H1 (cell line): Measurements from ENCODE around the gene TCEA3. TPM values are rescaled to one million over a fixed set of nuclear protein-coding genes. Genes with fewer than 3 reads are reported as not detected.

Experiments used
- CTCF ChIA-PET: fragments of 300-600 bp; sonication (Branson Sonifier 250); formaldehyde crosslinking; loops from one replicate; lab custom pipeline; 2021; ENCODE audit not compliant: partially characterized antibody; lab: Charles Lee
- POLR2A ChIA-PET: fragments of 300-600 bp; sonication (Branson Sonifier 250); formaldehyde crosslinking; loops from one replicate; lab custom pipeline; 2021; ENCODE audit warnings: inconsistent platforms; ENCODE audit not compliant: partially characterized antibody; lab: Charles Lee
- DNase-seq, 2 experiments: peaks; one replicate each; pipeline versions ENCODE4 v3.0.0 to v3.0.0-alpha.2; 2010 to 2022; ENCODE audit warnings: low spot score in 2 of 2, low read depth in 1 of 2, mixed read lengths in 1 of 2
- FAIRE-seq: peaks from 2 replicates; lab custom pipeline; 2011; peaks lifted over from hg19 to GRCh38; lab: Jason Lieb, UNC
- H2AFZ ChIP-seq: 2 replicates; pipeline ENCODE4 v1.8.1; 2012; ENCODE audit warnings: low read length, inconsistent platforms
- H2AK5ac ChIP-seq: 2 replicates; pipeline ENCODE4 v1.6.1; 2013; ENCODE audit warnings: low read depth, low read length
- H2BK120ac ChIP-seq: replicated peaks from 2 replicates; pipeline ENCODE3; 2013; ENCODE audit warnings: low read depth, low read length, inconsistent platforms
- H2BK12ac ChIP-seq: 2 replicates; pipeline ENCODE4 v1.6.1; 2013; ENCODE audit warnings: low read depth, low read length
- H2BK15ac ChIP-seq: 2 replicates; pipeline ENCODE4 v1.6.1; 2013; ENCODE audit warnings: low read length
- H2BK20ac ChIP-seq: 2 replicates; pipeline ENCODE4 v1.6.1; 2013; ENCODE audit warnings: low read length
- H2BK5ac ChIP-seq: 2 replicates; pipeline ENCODE4 v1.6.1; 2013; ENCODE audit warnings: low read depth, low read length
- H3K14ac ChIP-seq: 2 replicates; pipeline ENCODE4 v1.6.1; 2013; ENCODE audit warnings: inconsistent platforms; ENCODE audit not compliant: insufficient read length
- H3K18ac ChIP-seq: 2 replicates; pipeline ENCODE4 v1.6.1; 2013; ENCODE audit warnings: low read length; ENCODE audit errors: extremely low read depth
- H3K23ac ChIP-seq: 2 replicates; pipeline ENCODE4 v1.6.1; 2013; ENCODE audit warnings: inconsistent platforms; ENCODE audit not compliant: insufficient read length
- H3K23me2 ChIP-seq: 2 replicates; pipeline ENCODE4 v1.6.1; 2013; ENCODE audit warnings: low read depth, low read length
- H3K27ac ChIP-seq: 2 replicates; pipeline ENCODE4 v1.6.1; 2011; ENCODE audit warnings: low read depth, low read length, inconsistent platforms
- H3K27me3 ChIP-seq, 4 experiments: replicated peaks in 1 of 4; 1 replicate in 1 of 4; 2 replicates in 3 of 4; pipeline versions ENCODE4 v1.6.1 to v1.8.1; 2011 to 2013; ENCODE audit warnings: low read length in 3 of 4, mild to moderate bottlenecking in 3 of 4, inconsistent platforms in 2 of 4, mixed read lengths in 2 of 4, moderate library complexity in 1 of 4; ENCODE audit not compliant: control insufficient read depth in 3 of 4, insufficient read depth in 3 of 4; ENCODE audit errors: extremely low read depth in 1 of 4
- H3K36me3 ChIP-seq, 4 experiments: 2 replicates each; pipeline versions ENCODE4 v1.6.1 to v1.8.1; 2011 to 2013; ENCODE audit warnings: mild to moderate bottlenecking in 4 of 4, low read length in 3 of 4, moderate library complexity in 2 of 4, control low read depth in 1 of 4, inconsistent platforms in 1 of 4; ENCODE audit not compliant: insufficient read depth in 4 of 4, control insufficient read depth in 2 of 4
- H3K4ac ChIP-seq: replicated peaks from 2 replicates; pipeline ENCODE3; 2013; ENCODE audit warnings: low read length, low read depth, mixed read lengths, inconsistent platforms; ENCODE audit not compliant: insufficient read length
- H3K4me1 ChIP-seq, 4 experiments: replicated peaks in 1 of 4; 1 replicate in 1 of 4; 2 replicates in 3 of 4; pipeline versions ENCODE4 v1.6.1 to v1.8.1; 2011 to 2013; ENCODE audit warnings: low read length in 3 of 4, inconsistent platforms in 2 of 4, mixed read lengths in 1 of 4; ENCODE audit not compliant: insufficient read depth in 4 of 4, control insufficient read depth in 3 of 4
- H3K4me2 ChIP-seq, 2 experiments: 2 replicates each; pipeline versions ENCODE4 v1.6.1 to v1.8.1; 2011 to 2013; ENCODE audit warnings: low read depth in 2 of 2, low read length in 2 of 2, control low read depth in 1 of 2, inconsistent platforms in 1 of 2, mild to moderate bottlenecking in 1 of 2; ENCODE audit not compliant: insufficient read depth in 1 of 2
- H3K4me3 ChIP-seq, 4 experiments: fragments of 200-600, 300-600 bp in 1 of 4; sonication (generic), shearing (Covaris generic), sonication (Bioruptor Twin) in 1 of 4; 2 replicates each; pipeline versions ENCODE4 v1.5.1 to v1.8.1; 2011 to 2016; ENCODE audit warnings: low read length in 4 of 4, low read depth in 3 of 4, control low read depth in 2 of 4, inconsistent platforms in 2 of 4, mild to moderate bottlenecking in 2 of 4, mixed read lengths in 1 of 4, moderate library complexity in 1 of 4; ENCODE audit not compliant: insufficient read depth in 2 of 4; ENCODE audit errors: extremely low read depth in 1 of 4
- H3K56ac ChIP-seq: replicated peaks from 2 replicates; pipeline ENCODE3; 2013; ENCODE audit warnings: low read depth, mild to moderate bottlenecking, mixed read lengths, low read length, inconsistent platforms; ENCODE audit not compliant: insufficient read length
- H3K79me1 ChIP-seq: 2 replicates; pipeline ENCODE4 v1.6.1; 2013; ENCODE audit warnings: low read depth, low read length, control low read depth
- H3K79me2 ChIP-seq, 2 experiments: 2 replicates each; pipeline versions ENCODE4 v1.6.1 to v1.8.1; 2012 to 2013; ENCODE audit warnings: low read length in 2 of 2, mild to moderate bottlenecking in 2 of 2, inconsistent platforms in 1 of 2; ENCODE audit not compliant: insufficient read depth in 2 of 2, control insufficient read depth in 1 of 2
- H3K9ac ChIP-seq, 4 experiments: replicated peaks in 1 of 4; 1 replicate in 1 of 4; 2 replicates in 3 of 4; pipeline versions ENCODE4 v1.6.1 to v1.8.1; 2011 to 2013; ENCODE audit warnings: low read depth in 3 of 4, low read length in 3 of 4, control low read depth in 2 of 4, mild to moderate bottlenecking in 2 of 4, moderate library complexity in 2 of 4, inconsistent platforms in 1 of 4; ENCODE audit errors: extremely low read depth in 1 of 4
- H3K9me3 ChIP-seq, 2 experiments: 2 replicates each; pipeline versions ENCODE4 v1.6.1 to v1.8.1; 2012 to 2013; ENCODE audit warnings: mild to moderate bottlenecking in 2 of 2, moderate library complexity in 2 of 2, control low read depth in 1 of 2, inconsistent platforms in 1 of 2, low read depth in 1 of 2, low read length in 1 of 2, mixed read lengths in 1 of 2; ENCODE audit not compliant: insufficient read depth in 2 of 2
- H4K20me1 ChIP-seq, 2 experiments: replicated peaks in 1 of 2; 2 replicates each; pipeline versions ENCODE3 to v1.8.1; 2011 to 2013; ENCODE audit warnings: inconsistent platforms in 2 of 2, low read length in 2 of 2, mild to moderate bottlenecking in 1 of 2; ENCODE audit not compliant: insufficient read depth in 2 of 2, control insufficient read depth in 1 of 2
- H4K5ac ChIP-seq: 2 replicates; pipeline ENCODE4 v1.6.1; 2013; ENCODE audit warnings: low read length, low read depth, mixed read lengths, inconsistent platforms; ENCODE audit not compliant: insufficient read length
- H4K8ac ChIP-seq: 2 replicates; pipeline ENCODE4 v1.8.0; 2013; ENCODE audit warnings: mild to moderate bottlenecking, moderate library complexity, low read length, inconsistent platforms; ENCODE audit not compliant: insufficient read depth; ENCODE audit errors: extremely low read depth
- H4K91ac ChIP-seq: replicated peaks from 2 replicates; pipeline ENCODE3; 2013; ENCODE audit warnings: low read length, mixed read lengths, inconsistent platforms; ENCODE audit not compliant: insufficient read length
- EP300 ChIP-seq, 2 experiments: IDR thresholded peaks; 1 replicate in 1 of 2; 2 replicates in 1 of 2; pipeline ENCODE4 v1.6.1; 2011 to 2012; ENCODE audit warnings: low read depth in 2 of 2, low read length in 2 of 2, mild to moderate bottlenecking in 2 of 2, borderline replicate concordance in 1 of 2, inconsistent platforms in 1 of 2, moderate library complexity in 1 of 2
- GABPA ChIP-seq: IDR thresholded peaks from 2 replicates; pipeline ENCODE4 v1.6.1; 2011; ENCODE audit warnings: mild to moderate bottlenecking, low read length, moderate library complexity, borderline replicate concordance; ENCODE audit not compliant: insufficient read depth
- KDM1A ChIP-seq: fragments of 200-600, 300-600 bp; sonication (generic); IDR thresholded peaks from 2 replicates; pipeline ENCODE4 v1.7.1; 2016; ENCODE audit warnings: mild to moderate bottlenecking, low read length, borderline replicate concordance
- NANOG ChIP-seq: IDR thresholded peaks from 2 replicates; pipeline ENCODE4 v1.6.1; 2011; ENCODE audit warnings: low read length, low read depth, mild to moderate bottlenecking, inconsistent platforms; ENCODE audit not compliant: insufficient read depth, poor library complexity, severe bottlenecking
- PHF8 ChIP-seq: fragments of 200-600 bp; sonication (generic); conservative IDR thresholded peaks from 2 replicates; pipeline ENCODE4 v1.7.1; 2012; ENCODE audit warnings: low read depth, mild to moderate bottlenecking, inconsistent platforms, low read length, moderate library complexity
- POLR2A ChIP-seq, 2 experiments: IDR thresholded peaks; 1 replicate in 1 of 2; 2 replicates in 1 of 2; pipeline ENCODE4 v1.6.1; 2011; ENCODE audit warnings: low read depth in 2 of 2, low read length in 2 of 2, mild to moderate bottlenecking in 2 of 2; ENCODE audit errors: control extremely low read depth in 1 of 2
- POLR2AphosphoS5 ChIP-seq: IDR thresholded peaks from 2 replicates; pipeline ENCODE4 v1.6.1; 2011; ENCODE audit warnings: low read depth, low read length
- POU5F1 ChIP-seq: IDR thresholded peaks from 2 replicates; pipeline ENCODE4 v1.6.1; 2011; ENCODE audit warnings: low read depth, mild to moderate bottlenecking, low read length, moderate library complexity
- SRF ChIP-seq: IDR thresholded peaks from 2 replicates; pipeline ENCODE4 v1.6.1; 2011; ENCODE audit warnings: mild to moderate bottlenecking, low read depth, low read length, moderate library complexity
- YY1 ChIP-seq: IDR thresholded peaks from 2 replicates; pipeline ENCODE4 v1.6.1; 2011; ENCODE audit warnings: low read depth, mild to moderate bottlenecking, low read length
- WGBS, 2 experiments: shearing (Covaris generic) in 1 of 2; methylation state at CpG; one replicate each; pipeline versions ENCODE4 v1.1.6 to v1.1.7; 2013 to 2015; ENCODE audit warnings: low lambda C conversion rate in 2 of 2, mixed read lengths in 2 of 2, inconsistent platforms in 1 of 2, low coverage in 1 of 2, missing lambda C conversion rate in 1 of 2; ENCODE audit not compliant: insufficient replicate concordance in 2 of 2, insufficient coverage in 1 of 2, insufficient read length in 1 of 2; ENCODE audit errors: extremely low coverage in 1 of 2, missing lambda C conversion rate in 1 of 2; 5-methylcytosine and 5-hydroxymethylcytosine counted together
- polyA plus RNA-seq, 7 experiments: library from polyadenylated mRNA; depleted of rRNA in 3 of 7; stranded (reverse) in 5 of 7; unstranded in 2 of 7; fragments of >200 nt in 5 of 7; fragments of 200-250 nt in 2 of 7; gene quantifications; 1 replicate in 5 of 7; 2 replicates in 1 of 7; 4 replicates in 1 of 7; pipeline versions ENCODE4 v1.2.1 to v1.2.3, GENCODE V29; 2011 to 2013; ENCODE audit warnings: missing spikeins in 2 of 7, mixed read lengths in 2 of 7
- total RNA-seq: library from RNA; stranded (reverse); fragmentation: NEBNext Ultra II Directional; extraction: Animal tissue kit (Norgen Biotek cat#: 25700); gene quantifications from 2 replicates; pipeline ENCODE4 v1.2.1, GENCODE V29; 2021

The TCEA3 gene
- total and polyA plus RNA-seq, 2 of the 8 experiments (the other 6 are each of a cell fraction or from before 2014, with no cell fraction given), result 0.08 TPM; not detected in 1

DNA sequence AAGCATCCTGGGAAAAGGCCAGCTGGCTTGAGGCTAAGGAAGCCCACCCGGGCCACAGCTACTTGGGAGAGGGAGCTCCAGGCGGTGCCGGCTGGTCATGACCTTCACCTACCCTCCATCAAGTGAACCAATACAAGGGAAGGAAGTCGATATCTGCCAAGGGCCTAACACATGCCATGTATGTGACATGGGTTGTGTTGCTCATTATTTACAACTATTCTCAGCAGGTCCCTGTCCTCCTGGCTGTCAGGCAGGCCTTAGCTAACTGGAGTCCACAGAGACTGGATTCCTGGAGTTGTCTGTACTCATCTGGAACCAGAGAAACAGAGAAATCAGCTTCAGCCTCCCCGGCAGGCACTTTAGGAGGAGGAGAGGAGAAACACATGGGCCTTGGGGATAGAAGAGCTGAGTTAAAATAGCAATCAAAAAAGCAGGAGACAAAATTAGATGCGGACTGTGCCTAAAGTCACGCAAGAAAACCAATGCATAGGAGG lies 15.7 kb downstream of the TCEA3 start:
- H3K14ac ChIP-seq, result no peak overlapping the region

More for the DNA sequence above, 15.7 kb downstream of the TCEA3 start:
- no peaks in the 10 kb centered on the region for H3K9me3 ChIP-seq
- no peaks in the 10 kb centered on the region for H3K79me2 ChIP-seq
- no peaks in the 10 kb centered on the region for H3K23me2 ChIP-seq
- H3K27ac ChIP-seq, result no peak overlapping the region
- H4K91ac ChIP-seq, result no peak overlapping the region
- H2BK20ac ChIP-seq, result no peak overlapping the region
- no peak overlapping the region for H3K4me2 ChIP-seq
- no peak overlapping the region for H3K4ac ChIP-seq
- H2AFZ ChIP-seq, result no peak overlapping the region
- no peak overlapping the region for H2BK12ac ChIP-seq
- no peaks in the 10 kb centered on the region for H4K20me1 ChIP-seq
- no peak for DNase-seq
- H3K79me1 ChIP-seq, result no peaks in the 10 kb centered on the region
- FAIRE-seq, result no peak
- no peak overlapping the region for H4K5ac ChIP-seq
- no peak overlapping the region for H3K4me3 ChIP-seq
- POLR2A ChIA-PET, result no interaction called here
- no peak overlapping the region for H2BK120ac ChIP-seq
- no peaks in the 10 kb centered on the region for H3K36me3 ChIP-seq
- no peak overlapping the region for H2BK5ac ChIP-seq
- H3K4me1 ChIP-seq, result peaks cover 0 to 2% (median 0%) of the 10 kb centered on the region in 4 experiments; a peak in 1 of 7 replicates
- peaks cover 6 to 68% (median 35%) of the 10 kb centered on the region in 4 experiments for H3K27me3 ChIP-seq
- CTCF ChIA-PET, result interaction anchor here (0.5 to 4.2 kb wide), 2 partner anchors 13 to 135 kb away, joined by 3 to 15 read pairs; no protein-coding TSS in a partner anchor
- no peak overlapping the region for H2BK15ac ChIP-seq
- H3K18ac ChIP-seq, result no peak overlapping the region
- H3K23ac ChIP-seq, result no peak overlapping the region
- no peak overlapping the region for H4K8ac ChIP-seq
- H3K9ac ChIP-seq, result no peak overlapping the region
- H2AK5ac ChIP-seq, result no peak overlapping the region
- no peak for TF ChIP-seq YY1
- TF ChIP-seq PHF8, result no peak
- TF ChIP-seq POLR2A (IDR thresholded peaks at IDR 0.05; ENCODE audit: control extremely low read depth in 1 of 2, low read depth in 2 of 2, low read length in 2 of 2), result no peak
- no peak for TF ChIP-seq GABPA
- TF ChIP-seq POU5F1, result no peak
- no peak for TF ChIP-seq KDM1A
- no peak for TF ChIP-seq SRF
- TF ChIP-seq POLR2AphosphoS5, result no peak
- no peak for TF ChIP-seq NANOG
- no peak for TF ChIP-seq EP300 (IDR thresholded peaks at IDR 0.05; ENCODE audit: borderline replicate concordance in 1 of 2, low read depth in 2 of 2, low read length in 2 of 2)
- WGBS, 2 experiments, result 89% methylated on average over 7 of the region's 7 CpGs; no CpG with 5 or more reads in 1 of the 2 experiments
- H3K56ac ChIP-seq, result no peak overlapping the region
